ENCODE measurements around the gene PEMT. TPM values are rescaled to one million over a fixed set of nuclear protein-coding genes. Genes with fewer than 3 reads are reported as not detected.
"Not testable (repeated sequence)": the region's sequence is repeated elsewhere in the genome, so short reads cannot be mapped to it uniquely, and the experiment has no call there.

PEMT gene
- total RNA-seq, 1 experiment from 2014 or later, result 27.0 TPM

- CTCF ChIA-PET, result no interaction called here
- Histone ChIP-seq H3K36me3 (ENCODE audit: control insufficient read depth, insufficient read depth, low read length) (0 out of 2 replicates have a peak, but pooled peaks cover 2% of the 10 kb centered on the region), H3K4me3 (ENCODE audit: low read depth in 2 of 2, low read length in 2 of 2) (no peak overlapping the region), H3K9me3 (ENCODE audit: control insufficient read depth, insufficient read depth, low read depth, low read length) (no peaks in the 10 kb centered on the region), H3K4me1 (ENCODE audit: control insufficient read depth, insufficient read depth, low read length) (peaks cover 3% of the 10 kb centered on the region), H3K27me3 (ENCODE audit: control insufficient read depth, insufficient read depth, low read length) (no peaks in the 10 kb centered on the region), H3K27ac (ENCODE audit: low read length) (no peak overlapping the region)
- intact Hi-C loops (cut with micrococcal nuclease; ENCODE audit: unreplicated experiment), result no loop called here
- in situ Hi-C loops (cut with HindIII; ENCODE audit: low pct_unique_long_range_greater_than_20kb, low sequenced_read_pairs), result no loop called here
- BruUV-seq (replicated peaks), result no TSS peak
- DNase-seq (ENCODE audit: low read depth, low spot score) (no peak), ATAC-seq (no peak)
- POLR2A ChIA-PET, result no interaction called here
- no peak for TF ChIP-seq CTCF (IDR thresholded peaks at IDR 0.05)
- no peak for TF ChIP-seq POLR2AphosphoS5 (IDR thresholded peaks at IDR 0.05; ENCODE audit: low read depth, low read length)
- TF ChIP-seq TCF7L2 (IDR thresholded peaks at IDR 0.05; ENCODE audit: low read depth, low read length), result no peak
- TF ChIP-seq SIN3A (IDR thresholded peaks at IDR 0.05; ENCODE audit: borderline replicate concordance, insufficient read depth, low read depth, low read length), result no peak
- TF ChIP-seq REST (IDR thresholded peaks at IDR 0.05; ENCODE audit: insufficient read depth in 1 of 2, low read depth in 2 of 2, low read length in 1 of 2), result no peak
Measured at GRCh38 chr17:17491031-17491471, 100.5 kb downstream of the PEMT start.

GRCh38 chr17:17487998-17488397, 103.5 kb downstream of the PEMT start:
- ATAC-seq (no peak), DNase-seq (ENCODE audit: low read depth, low spot score) (no peak)
- intact Hi-C loops (cut with micrococcal nuclease; ENCODE audit: unreplicated experiment), result no loop called here
- H3K27ac ChIP-seq (ENCODE audit: low read length), result no peak overlapping the region
- TF ChIP-seq SIN3A (IDR thresholded peaks at IDR 0.05; ENCODE audit: borderline replicate concordance, insufficient read depth, low read depth, low read length) (no peak), REST (IDR thresholded peaks at IDR 0.05; ENCODE audit: insufficient read depth in 1 of 2, low read depth in 2 of 2, low read length in 1 of 2) (no peak)
- 0 out of 2 replicates have a peak, but pooled peaks cover 2% of the 10 kb centered on the region for H3K36me3 ChIP-seq (ENCODE audit: control insufficient read depth, insufficient read depth, low read length)
- H3K9me3 ChIP-seq (ENCODE audit: control insufficient read depth, insufficient read depth, low read depth, low read length), result no peaks in the 10 kb centered on the region
- no peak overlapping the region for H3K4me3 ChIP-seq (ENCODE audit: low read depth in 2 of 2, low read length in 2 of 2)
- in situ Hi-C loops (cut with HindIII; ENCODE audit: low pct_unique_long_range_greater_than_20kb, low sequenced_read_pairs), result no loop called here
- H3K4me1 ChIP-seq (ENCODE audit: control insufficient read depth, insufficient read depth, low read length), result no peaks in the 10 kb centered on the region; the same call in 1 of the 2 replicates
- ChIA-PET POLR2A (no interaction called here), CTCF (no interaction called here)
- H3K27me3 ChIP-seq (ENCODE audit: control insufficient read depth, insufficient read depth, low read length), result no peaks in the 10 kb centered on the region
- no TSS peak for BruUV-seq (replicated peaks)

GRCh38 chr17:17486416-17486815, 105.1 kb downstream of the PEMT start:
- intact Hi-C loops (cut with micrococcal nuclease; ENCODE audit: unreplicated experiment); POLR2A ChIA-PET; H3K27me3 ChIP-seq (ENCODE audit: control insufficient read depth, insufficient read depth, low read length): not testable (repeated sequence)

More at GRCh38 chr17:17486416-17486815, 105.1 kb downstream of the PEMT start:
- BruUV-seq (replicated peaks); H3K4me1 ChIP-seq (ENCODE audit: control insufficient read depth, insufficient read depth, low read length); H3K9me3 ChIP-seq (ENCODE audit: control insufficient read depth, insufficient read depth, low read depth, low read length); DNase-seq (ENCODE audit: low read depth, low spot score); H3K4me3 ChIP-seq (ENCODE audit: low read depth in 2 of 2, low read length in 2 of 2); H3K36me3 ChIP-seq (ENCODE audit: control insufficient read depth, insufficient read depth, low read length); H3K27ac ChIP-seq (ENCODE audit: low read length); ATAC-seq; in situ Hi-C loops (cut with HindIII; ENCODE audit: low pct_unique_long_range_greater_than_20kb, low sequenced_read_pairs); CTCF ChIA-PET: not testable (repeated sequence)

All from Panc1 (cell line).